CD14-positive monocyte (primary cell): Measurements from ENCODE around the gene GNG13. TPM values are rescaled to one million over a fixed set of nuclear protein-coding genes. Genes with fewer than 3 reads are reported as not detected.

ENCODE experiments used
- DNase-seq, 3 donors: peaks; one replicate each; pipeline ENCODE4 v3.0.0-alpha.2; 2011 to 2022
- H2AFZ ChIP-seq: 2 replicates; pipeline ENCODE4 v1.6.0; 2012; ENCODE audit warnings: mild to moderate bottlenecking, low read depth, low read length, inconsistent platforms; ENCODE audit not compliant: insufficient read depth, poor library complexity, severe bottlenecking
- H3K27ac ChIP-seq, 2 donors: 1 replicate in 1 of 2; 2 replicates in 1 of 2; pipeline ENCODE4 v1.5.1; 2012 to 2013; ENCODE audit warnings: low read length in 2 of 2, control low read depth in 1 of 2, inconsistent platforms in 1 of 2, low read depth in 1 of 2, mild to moderate bottlenecking in 1 of 2
- H3K27me3 ChIP-seq, 2 donors: one replicate each; pipeline versions ENCODE4 v1.6.0 to v1.6.1; 2011 to 2013; ENCODE audit warnings: low read length in 2 of 2; ENCODE audit not compliant: control insufficient read depth in 2 of 2, insufficient read depth in 2 of 2
- H3K36me3 ChIP-seq, 2 donors: replicated peaks in 1 of 2; 1 replicate in 1 of 2; 2 replicates in 1 of 2; pipeline versions ENCODE4 v1.5.1 to v1.6.1; 2012 to 2013; ENCODE audit warnings: low read length in 2 of 2, control low read depth in 1 of 2, inconsistent platforms in 1 of 2, mild to moderate bottlenecking in 1 of 2; ENCODE audit not compliant: insufficient read depth in 2 of 2, control insufficient read depth in 1 of 2
- H3K4me1 ChIP-seq, 2 donors: 1 replicate in 1 of 2; 2 replicates in 1 of 2; pipeline versions ENCODE4 v1.5.1 to v1.6.1; 2012 to 2013; ENCODE audit warnings: low read length in 2 of 2, control low read depth in 1 of 2, inconsistent platforms in 1 of 2, mild to moderate bottlenecking in 1 of 2, moderate library complexity in 1 of 2; ENCODE audit not compliant: insufficient read depth in 2 of 2, control insufficient read depth in 1 of 2
- H3K4me2 ChIP-seq: replicated peaks from 2 replicates; pipeline ENCODE3; 2012; ENCODE audit warnings: low read length, moderate library complexity, mild to moderate bottlenecking; ENCODE audit not compliant: poor library complexity, severe bottlenecking; ENCODE audit errors: extremely low read depth
- H3K4me3 ChIP-seq, 3 experiments: fragments of 200-600 bp in 1 of 3; sonication (generic) in 1 of 3; replicated peaks in 1 of 3; 1 replicate in 2 of 3; 2 replicates in 1 of 3; pipeline ENCODE4 v1.5.1; 2011 to 2013; ENCODE audit warnings: low read length in 3 of 3, mild to moderate bottlenecking in 3 of 3, control low read depth in 2 of 3, low read depth in 2 of 3, inconsistent platforms in 1 of 3, moderate library complexity in 1 of 3
- H3K79me2 ChIP-seq: 2 replicates; pipeline ENCODE4 v1.6.0; 2012; ENCODE audit warnings: mild to moderate bottlenecking, control low read depth, inconsistent platforms, low read length, moderate library complexity; ENCODE audit not compliant: insufficient read depth
- H3K9ac ChIP-seq: 2 replicates; pipeline ENCODE4 v1.6.0; 2017; ENCODE audit warnings: low read length, mild to moderate bottlenecking; ENCODE audit not compliant: insufficient read depth, poor library complexity, severe bottlenecking
- H3K9me3 ChIP-seq, 2 donors: replicated peaks in 1 of 2; 1 replicate in 1 of 2; 2 replicates in 1 of 2; pipeline versions ENCODE4 v1.5.1 to v1.6.1; 2012 to 2013; ENCODE audit warnings: low read length in 2 of 2, control low read depth in 1 of 2; ENCODE audit not compliant: control insufficient read depth in 1 of 2, insufficient read depth in 1 of 2
- H4K20me1 ChIP-seq: 2 replicates; pipeline ENCODE4 v1.6.0; 2012; ENCODE audit warnings: mild to moderate bottlenecking, low read length, control low read depth, moderate library complexity; ENCODE audit not compliant: insufficient read depth
- H3K27ac Mint-ChIP-seq, 7 donors: one replicate each; pipeline ENCODE4 v1.8.0; 2020; ENCODE audit warnings: mild to moderate bottlenecking in 7 of 7, mixed read lengths in 7 of 7, moderate library complexity in 6 of 7, inconsistent platforms in 2 of 7
- H3K27me3 Mint-ChIP-seq, 3 donors: one replicate each; pipeline ENCODE4 v1.8.0; 2021 to 2022; ENCODE audit warnings: low read depth in 3 of 3, mild to moderate bottlenecking in 3 of 3, mixed read lengths in 3 of 3, moderate library complexity in 3 of 3, inconsistent platforms in 1 of 3
- H3K36me3 Mint-ChIP-seq, 2 donors: one replicate each; pipeline ENCODE4 v1.8.0; 2020; ENCODE audit warnings: mixed read lengths in 2 of 2, inconsistent platforms in 1 of 2, mild to moderate bottlenecking in 1 of 2
- H3K4me1 Mint-ChIP-seq: one replicate; pipeline ENCODE4 v1.8.0; 2020; ENCODE audit warnings: mild to moderate bottlenecking, mixed read lengths
- H3K4me3 Mint-ChIP-seq, 2 donors: one replicate each; pipeline ENCODE4 v1.8.0; 2020; ENCODE audit warnings: mild to moderate bottlenecking in 2 of 2, mixed read lengths in 2 of 2, moderate library complexity in 1 of 2
- H3K9me3 Mint-ChIP-seq, 7 donors: one replicate each; pipeline ENCODE4 v1.8.0; 2020 to 2022; ENCODE audit warnings: mixed read lengths in 7 of 7, mild to moderate bottlenecking in 6 of 7, moderate library complexity in 6 of 7, inconsistent platforms in 2 of 7
- WGBS: methylation state at CpG from one replicate; pipeline ENCODE4 v1.1.5; 2013; ENCODE audit warnings: missing lambda C conversion rate; ENCODE audit not compliant: insufficient coverage; 5-methylcytosine and 5-hydroxymethylcytosine counted together
- intact Hi-C, 2 donors: fragments of 100-400 bp; cut with micrococcal nuclease; formaldehyde crosslinking; loops; one replicate each; pipeline versions ENCODE4 v1.15.0 to v1.15.1; 2023
- polyA plus RNA-seq, 3 donors: library from polyadenylated mRNA; depleted of rRNA in 1 of 3; unstranded in 2 of 3; stranded (reverse) in 1 of 3; fragments of 300-500 nt in 2 of 3; fragments of >200 nt in 1 of 3; fragmentation: Illumina TruSeq in 2 of 3; gene quantifications; 1 replicate in 2 of 3; 2 replicates in 1 of 3; pipeline ENCODE4 v1.2.3, GENCODE V29; 2012 to 2021
- TF ChIP-seq, protein P1 (sequence below): fragments of 200-600 bp; IDR thresholded peaks from one replicate; pipeline ENCODE4 v1.8.0; 2022; ENCODE audit warnings: antibody characterized with exemption, mild to moderate bottlenecking

Gene GNG13
- polyA plus RNA-seq, 3 donors: not detected

DNA sequence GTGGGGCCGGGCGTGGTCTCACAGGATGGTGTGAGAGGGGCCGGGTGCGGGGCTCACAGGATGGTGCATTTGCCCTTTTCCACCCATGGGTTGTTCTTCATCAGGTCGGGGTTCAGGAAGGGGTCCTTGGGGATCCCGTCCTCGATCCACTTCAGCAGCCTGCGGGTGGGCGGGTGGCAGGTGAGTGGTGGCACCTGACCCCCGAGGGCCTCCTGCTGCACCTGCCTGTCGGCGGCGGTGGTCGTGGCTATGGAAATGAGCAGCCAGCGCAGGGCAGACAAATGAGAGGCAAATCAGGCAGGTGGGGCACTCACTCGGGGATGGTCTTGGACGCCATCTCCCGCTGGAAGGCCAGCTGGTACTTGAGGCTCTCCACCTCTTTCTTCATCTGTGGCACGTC is 1.9 kb downstream of the GNG13 start:
- H3K36me3 Mint-ChIP-seq: peaks cover 4 to 22% of the 10 kb centered on the region in 2 donors
- TF ChIP-seq, protein P1, sequence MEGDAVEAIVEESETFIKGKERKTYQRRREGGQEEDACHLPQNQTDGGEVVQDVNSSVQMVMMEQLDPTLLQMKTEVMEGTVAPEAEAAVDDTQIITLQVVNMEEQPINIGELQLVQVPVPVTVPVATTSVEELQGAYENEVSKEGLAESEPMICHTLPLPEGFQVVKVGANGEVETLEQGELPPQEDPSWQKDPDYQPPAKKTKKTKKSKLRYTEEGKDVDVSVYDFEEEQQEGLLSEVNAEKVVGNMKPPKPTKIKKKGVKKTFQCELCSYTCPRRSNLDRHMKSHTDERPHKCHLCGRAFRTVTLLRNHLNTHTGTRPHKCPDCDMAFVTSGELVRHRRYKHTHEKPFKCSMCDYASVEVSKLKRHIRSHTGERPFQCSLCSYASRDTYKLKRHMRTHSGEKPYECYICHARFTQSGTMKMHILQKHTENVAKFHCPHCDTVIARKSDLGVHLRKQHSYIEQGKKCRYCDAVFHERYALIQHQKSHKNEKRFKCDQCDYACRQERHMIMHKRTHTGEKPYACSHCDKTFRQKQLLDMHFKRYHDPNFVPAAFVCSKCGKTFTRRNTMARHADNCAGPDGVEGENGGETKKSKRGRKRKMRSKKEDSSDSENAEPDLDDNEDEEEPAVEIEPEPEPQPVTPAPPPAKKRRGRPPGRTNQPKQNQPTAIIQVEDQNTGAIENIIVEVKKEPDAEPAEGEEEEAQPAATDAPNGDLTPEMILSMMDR: no peak
- H3K9ac ChIP-seq: no peak overlapping the region

DNA sequence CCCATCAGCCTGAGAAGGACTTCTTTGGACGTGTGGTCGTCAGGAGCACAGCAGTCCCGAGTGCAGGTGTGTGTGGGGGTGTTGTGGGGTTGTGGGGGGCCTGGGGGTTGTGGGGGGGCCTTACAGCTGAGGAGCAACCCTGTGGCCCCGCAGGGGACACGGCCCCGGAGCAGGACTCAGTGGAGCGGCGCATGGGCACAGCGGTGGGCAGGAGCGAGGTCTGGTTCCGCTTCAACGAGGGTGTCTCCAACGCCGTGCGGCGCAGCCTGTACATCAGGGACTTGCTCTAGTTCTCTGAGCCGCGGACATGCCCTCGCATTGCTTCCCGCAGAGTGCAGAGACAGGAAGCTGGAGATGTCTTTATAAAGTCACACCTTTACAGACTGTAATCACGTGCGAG is 2.8 kb downstream of the GNG13 start:
- Histone ChIP-seq H3K36me3 (peaks cover 0 to 4% of the 10 kb centered on the region in 2 donors), H4K20me1 (no peaks in the 10 kb centered on the region), H3K4me1 (no peaks in the 10 kb centered on the region), H2AFZ (no peak overlapping the region), H3K79me2 (no peaks in the 10 kb centered on the region), H3K27me3 (peaks cover 5 to 35% of the 10 kb centered on the region in 2 donors), H3K9ac (no peak overlapping the region), H3K9me3 (no peaks in the 10 kb centered on the region), H3K4me3 (no peak overlapping the region), H3K4me2 (no peak overlapping the region), H3K27ac (no peak overlapping the region)
- Mint-ChIP-seq H3K4me1 (no peaks in the 10 kb centered on the region), H3K9me3 (peaks cover 0 to 5% (median 0%) of the 10 kb centered on the region in 7 donors), H3K4me3 (no peak overlapping the region), H3K36me3 (peaks cover 4 to 24% of the 10 kb centered on the region in 2 donors), H3K27me3 (peaks cover 25 to 44% (median 26%) of the 10 kb centered on the region in 3 donors), H3K27ac (no peak overlapping the region)
- no peak for DNase-seq
- intact Hi-C loops: no loop called here
- 96% methylated on average over 17 of the region's 22 CpGs for WGBS
- TF ChIP-seq, protein P1: no peak

More for the DNA sequence above, 1.9 kb downstream of the GNG13 start:
- no peak overlapping the region for H3K4me3 ChIP-seq
- no peak overlapping the region for H3K27ac ChIP-seq
- no peaks in the 10 kb centered on the region for H3K9me3 ChIP-seq
- peaks cover 5 to 35% of the 10 kb centered on the region in 2 donors for H3K27me3 ChIP-seq
- Mint-ChIP-seq H3K4me1 (no peaks in the 10 kb centered on the region), H3K4me3 (no peak overlapping the region), H3K9me3 (peaks cover 0 to 5% (median 0%) of the 10 kb centered on the region in 7 donors), H3K27me3 (peaks cover 26 to 51% (median 27%) of the 10 kb centered on the region in 3 donors), H3K27ac (no peak overlapping the region)
- intact Hi-C loops: no loop called here
- H3K79me2 ChIP-seq: no peaks in the 10 kb centered on the region
- no peak overlapping the region for H2AFZ ChIP-seq
- 94% methylated on average over 19 of the region's 19 CpGs for WGBS
- no peaks in the 10 kb centered on the region for H4K20me1 ChIP-seq
- DNase-seq: no peak
- H3K4me1 ChIP-seq: no peaks in the 10 kb centered on the region
- H3K36me3 ChIP-seq: no peaks in the 10 kb centered on the region
- H3K4me2 ChIP-seq: no peak overlapping the region
